NCI-H1105 treated with DMSO at 0.1 percent for 48 hours (cell line): ENCODE results near the gene CAPN2.

Experiments
- DNase-seq: peaks from one replicate; lab custom pipeline; 2025; lab: John Stamatoyannopoulos, UW

Gene CAPN2

GRCh38 chr1:223761411-223761810 is 49.1 kb downstream of the CAPN2 start:
- DNase-seq: no peak

- no peak for DNase-seq
These were observed 50.9 kb downstream of the CAPN2 start for GRCh38 chr1:223763251-223763650.

GRCh38 chr1:223763881-223764280 is 51.5 kb downstream of the CAPN2 start:
- no peak for DNase-seq

- DNase-seq: no peak
These were observed 52.8 kb downstream of the CAPN2 start for GRCh38 chr1:223765036-223765718.

GRCh38 chr1:223765719-223766340 is 53.5 kb downstream of the CAPN2 start:
- no peak for DNase-seq

- no peak for DNase-seq
These were observed 58.4 kb downstream of the CAPN2 start for GRCh38 chr1:223770621-223771315.

GRCh38 chr1:223771469-223771813 is 59.1 kb downstream of the CAPN2 start:
- no peak for DNase-seq

GRCh38 chr1:223771814-223772770 is 59.8 kb downstream of the CAPN2 start:
- no peak for DNase-seq

- DNase-seq: no peak
These were observed 60.4 kb downstream of the CAPN2 start for GRCh38 chr1:223772771-223773160.

GRCh38 chr1:223774134-223774814 is 61.9 kb downstream of the CAPN2 start:
- DNase-seq: no peak

GRCh38 chr1:223775054-223775453 is 62.7 kb downstream of the CAPN2 start:
- DNase-seq: no peak

- no peak for DNase-seq
These were observed 63.4 kb downstream of the CAPN2 start for GRCh38 chr1:223775711-223776074.

GRCh38 chr1:223776075-223776814 is 63.9 kb downstream of the CAPN2 start:
- no peak for DNase-seq

GRCh38 chr1:223776826-223777454 is 64.6 kb downstream of the CAPN2 start:
- DNase-seq: no peak

GRCh38 chr1:223780318-223780717 is 68.0 kb downstream of the CAPN2 start:
- no peak for DNase-seq

- no peak for DNase-seq
These were observed 68.6 kb downstream of the CAPN2 start for GRCh38 chr1:223780949-223781348.

GRCh38 chr1:223783676-223784075 is 71.3 kb downstream of the CAPN2 start:
- DNase-seq: no peak

GRCh38 chr1:223784541-223784940 is 72.2 kb downstream of the CAPN2 start:
- no peak for DNase-seq

GRCh38 chr1:223785808-223786207 is 73.5 kb downstream of the CAPN2 start:
- no peak for DNase-seq

GRCh38 chr1:223788746-223789415 is 76.5 kb downstream of the CAPN2 start:
- no peak for DNase-seq
